Natural killer cell (primary cell): ENCODE data around the gene PAX2. TPM values are rescaled to one million over a fixed set of nuclear protein-coding genes. Genes with fewer than 3 reads are reported as not detected.

Experiments used
- ATAC-seq, 3 donors: fragments of 150-1000 bp in 2 of 3; fragments of 200-7000 bp in 1 of 3; cut with Tn5 transposase; 1 replicate in 1 of 3; 2 replicates in 2 of 3; pipeline ENCODE4 v1.10.0; 2021; ENCODE audit warnings: mild to moderate bottlenecking in 2 of 3, moderate library complexity in 2 of 3
- DNase-seq, 2 donors: peaks; one replicate each; pipeline versions ENCODE4 v3.0.0 to v3.0.0-alpha.2; 2013 to 2021; ENCODE audit warnings: mixed read lengths in 1 of 2
- H3K27ac ChIP-seq: one replicate; pipeline ENCODE4 v1.5.1; 2013; ENCODE audit warnings: mild to moderate bottlenecking, low read length
- H3K27me3 ChIP-seq: one replicate; pipeline ENCODE4 v1.6.1; 2013; ENCODE audit warnings: low read length; ENCODE audit not compliant: control insufficient read depth, insufficient read depth
- H3K36me3 ChIP-seq: one replicate; pipeline ENCODE4 v1.6.1; 2013; ENCODE audit warnings: low read length; ENCODE audit not compliant: control insufficient read depth, insufficient read depth
- H3K4me1 ChIP-seq: one replicate; pipeline ENCODE4 v1.6.1; 2013; ENCODE audit warnings: low read length; ENCODE audit not compliant: control insufficient read depth, insufficient read depth
- H3K4me3 ChIP-seq: one replicate; pipeline ENCODE4 v1.5.1; 2013; ENCODE audit warnings: low read length
- H3K9me3 ChIP-seq: one replicate; pipeline ENCODE4 v1.6.1; 2013; ENCODE audit warnings: low read length; ENCODE audit not compliant: control insufficient read depth, insufficient read depth
- H3K27ac Mint-ChIP-seq, 2 donors: one replicate each; pipeline ENCODE4 v1.8.0; 2022; ENCODE audit warnings: mild to moderate bottlenecking in 2 of 2, mixed read lengths in 2 of 2, moderate library complexity in 1 of 2
- H3K27me3 Mint-ChIP-seq, 2 donors: one replicate each; pipeline ENCODE4 v1.8.0; 2022; ENCODE audit warnings: low read depth in 2 of 2, mixed read lengths in 2 of 2
- H3K36me3 Mint-ChIP-seq: one replicate; pipeline ENCODE4 v1.8.0; 2022; ENCODE audit warnings: mixed read lengths
- H3K4me1 Mint-ChIP-seq, 2 donors: one replicate each; pipeline ENCODE4 v1.8.0; 2022; ENCODE audit warnings: mixed read lengths in 2 of 2
- H3K4me3 Mint-ChIP-seq: one replicate; pipeline ENCODE4 v1.8.0; 2022; ENCODE audit warnings: mild to moderate bottlenecking, moderate library complexity, mixed read lengths
- H3K9me3 Mint-ChIP-seq, 2 donors: one replicate each; pipeline ENCODE4 v1.8.0; 2022; ENCODE audit warnings: mixed read lengths in 2 of 2
- WGBS: methylation state at CpG from one replicate; pipeline ENCODE4 v1.1.7; 2013; ENCODE audit warnings: missing lambda C conversion rate; ENCODE audit not compliant: insufficient coverage; 5-methylcytosine and 5-hydroxymethylcytosine counted together
- intact Hi-C: fragments of 100-400 bp; cut with micrococcal nuclease; formaldehyde crosslinking; loops from one replicate; pipeline ENCODE4 v1.14.2; 2022
- total RNA-seq, 4 donors: library from RNA; stranded (reverse); fragments of 120-200 nt in 1 of 4; gene quantifications; one replicate each; pipeline versions ENCODE4 v1.2.3 to v1.2.4, GENCODE V29; 2013 to 2022
- TF ChIP-seq, protein P1 (sequence below): fragments of 200-600 bp; IDR thresholded peaks from one replicate; pipeline ENCODE4 v1.8.0; 2022; ENCODE audit warnings: antibody characterized with exemption

The PAX2 gene
- total RNA-seq, 3 donors from 2014 or later (not counting 1 experiment from before 2014, with no cell fraction given) = not detected

- peaks cover 73 to 83% of the 10 kb centered on the region in 2 donors for H3K27me3 Mint-ChIP-seq
- H3K4me1 Mint-ChIP-seq = peaks cover 13 to 16% of the 10 kb centered on the region in 2 donors
- H3K27me3 ChIP-seq = peaks cover 55% of the 10 kb centered on the region
- no peaks in the 10 kb centered on the region for H3K36me3 ChIP-seq
- TF ChIP-seq, protein P1, sequence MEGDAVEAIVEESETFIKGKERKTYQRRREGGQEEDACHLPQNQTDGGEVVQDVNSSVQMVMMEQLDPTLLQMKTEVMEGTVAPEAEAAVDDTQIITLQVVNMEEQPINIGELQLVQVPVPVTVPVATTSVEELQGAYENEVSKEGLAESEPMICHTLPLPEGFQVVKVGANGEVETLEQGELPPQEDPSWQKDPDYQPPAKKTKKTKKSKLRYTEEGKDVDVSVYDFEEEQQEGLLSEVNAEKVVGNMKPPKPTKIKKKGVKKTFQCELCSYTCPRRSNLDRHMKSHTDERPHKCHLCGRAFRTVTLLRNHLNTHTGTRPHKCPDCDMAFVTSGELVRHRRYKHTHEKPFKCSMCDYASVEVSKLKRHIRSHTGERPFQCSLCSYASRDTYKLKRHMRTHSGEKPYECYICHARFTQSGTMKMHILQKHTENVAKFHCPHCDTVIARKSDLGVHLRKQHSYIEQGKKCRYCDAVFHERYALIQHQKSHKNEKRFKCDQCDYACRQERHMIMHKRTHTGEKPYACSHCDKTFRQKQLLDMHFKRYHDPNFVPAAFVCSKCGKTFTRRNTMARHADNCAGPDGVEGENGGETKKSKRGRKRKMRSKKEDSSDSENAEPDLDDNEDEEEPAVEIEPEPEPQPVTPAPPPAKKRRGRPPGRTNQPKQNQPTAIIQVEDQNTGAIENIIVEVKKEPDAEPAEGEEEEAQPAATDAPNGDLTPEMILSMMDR = no peak
- no peak overlapping the region for H3K4me3 Mint-ChIP-seq
- H3K27ac ChIP-seq = no peak overlapping the region
- no peak for DNase-seq
- 7% methylated on average over 35 of the region's 36 CpGs for WGBS
- intact Hi-C loops = no loop called here
- no peak overlapping the region for H3K27ac Mint-ChIP-seq
- no peaks in the 10 kb centered on the region for H3K4me1 ChIP-seq
- H3K9me3 Mint-ChIP-seq = no peaks in the 10 kb centered on the region
- no peak for ATAC-seq
- H3K9me3 ChIP-seq = no peaks in the 10 kb centered on the region
- H3K36me3 Mint-ChIP-seq = peaks cover 3% of the 10 kb centered on the region
- H3K4me3 ChIP-seq = no peak overlapping the region
Observed at GRCh38 chr10:100713859-100714565, 31.4 kb upstream of the PAX2 start.

GRCh38 chr10:100714566-100714950, 30.8 kb upstream of the PAX2 start:
- H3K27me3 ChIP-seq = peaks cover 53% of the 10 kb centered on the region
- TF ChIP-seq, protein P1 = no peak
- Mint-ChIP-seq H3K27me3 (peaks cover 73 to 84% of the 10 kb centered on the region in 2 donors), H3K36me3 (no peaks in the 10 kb centered on the region), H3K9me3 (no peaks in the 10 kb centered on the region), H3K27ac (no peak overlapping the region), H3K4me1 (peaks cover 13 to 16% of the 10 kb centered on the region in 2 donors), H3K4me3 (no peak overlapping the region)
- WGBS = 79% methylated on average over 1 of the region's 1 CpG
- no peaks in the 10 kb centered on the region for H3K9me3 ChIP-seq
- no peak overlapping the region for H3K4me3 ChIP-seq
- H3K36me3 ChIP-seq = no peaks in the 10 kb centered on the region
- no peak overlapping the region for H3K27ac ChIP-seq
- intact Hi-C loops = no loop called here
- no peaks in the 10 kb centered on the region for H3K4me1 ChIP-seq
- DNase-seq (no peak), ATAC-seq (no peak)

DNA sequence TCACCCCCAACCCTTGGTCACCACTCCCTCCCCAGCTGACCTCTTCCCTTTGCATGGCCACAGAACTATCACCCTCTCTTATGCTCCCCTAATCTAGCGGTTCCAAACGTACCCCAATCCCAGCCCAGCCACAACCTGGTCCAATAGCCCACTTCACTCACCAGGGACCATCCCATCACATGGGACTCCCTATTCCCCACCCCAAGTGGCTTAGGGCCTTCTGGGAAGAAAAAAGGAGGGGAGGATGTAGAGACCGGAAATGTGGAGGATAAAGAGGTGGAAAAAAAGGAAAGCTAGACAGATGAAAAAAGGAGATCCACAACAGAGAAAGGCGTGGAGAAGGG, 30.3 kb upstream of the PAX2 start:
- Mint-ChIP-seq H3K4me1 (peaks cover 13 to 16% of the 10 kb centered on the region in 2 donors), H3K27me3 (peaks cover 77 to 89% of the 10 kb centered on the region in 2 donors), H3K27ac (no peak overlapping the region), H3K9me3 (no peaks in the 10 kb centered on the region), H3K4me3 (peak overlapping the region; percentile 55), H3K36me3 (no peaks in the 10 kb centered on the region)
- no peak for ATAC-seq
- WGBS = 47% methylated on average over 4 of the region's 4 CpGs
- Histone ChIP-seq H3K4me3 (no peak overlapping the region), H3K4me1 (no peaks in the 10 kb centered on the region), H3K9me3 (no peaks in the 10 kb centered on the region), H3K27ac (no peak overlapping the region), H3K27me3 (peaks cover 51% of the 10 kb centered on the region), H3K36me3 (no peaks in the 10 kb centered on the region)
- intact Hi-C loops = no loop called here
- DNase-seq = no peak
- TF ChIP-seq, protein P1 = no peak
